ENCODE measurements around the gene DOCK1.
"Not testable (repeated sequence)": the region's sequence is repeated elsewhere in the genome, so short reads cannot be mapped to it uniquely, and the experiment has no call there.

DOCK1 gene

GRCh38 chr10:126926568-126926967, 21.3 kb downstream of the DOCK1 start:
- no peak for DNase-seq

- no peak for DNase-seq
Observed at GRCh38 chr10:126927799-126928198, 22.6 kb downstream of the DOCK1 start.

- no peak for DNase-seq
Observed at GRCh38 chr10:126928274-126928673, 23.0 kb downstream of the DOCK1 start.

GRCh38 chr10:126929391-126929790, 24.2 kb downstream of the DOCK1 start:
- no peak for DNase-seq

- no peak for DNase-seq
Observed at GRCh38 chr10:126930131-126930882, 25.1 kb downstream of the DOCK1 start.

GRCh38 chr10:126930883-126931503, 25.8 kb downstream of the DOCK1 start:
- no peak for DNase-seq

- no peak for DNase-seq
Observed at GRCh38 chr10:126931544-126931943, 26.3 kb downstream of the DOCK1 start.

GRCh38 chr10:126932516-126932915, 27.3 kb downstream of the DOCK1 start:
- no peak for DNase-seq

- DNase-seq = no peak
Observed at GRCh38 chr10:126933116-126933515, 27.9 kb downstream of the DOCK1 start.

GRCh38 chr10:126935263-126935946, 30.2 kb downstream of the DOCK1 start:
- DNase-seq = no peak

GRCh38 chr10:126937026-126937425, 31.8 kb downstream of the DOCK1 start:
- DNase-seq = no peak

GRCh38 chr10:126938121-126938520, 32.9 kb downstream of the DOCK1 start:
- DNase-seq = not testable (repeated sequence)

- DNase-seq = no peak
Observed at GRCh38 chr10:126939706-126940105, 34.5 kb downstream of the DOCK1 start.

GRCh38 chr10:126940670-126941310, 35.6 kb downstream of the DOCK1 start:
- DNase-seq = no peak

GRCh38 chr10:126944191-126944590, 39.0 kb downstream of the DOCK1 start:
- DNase-seq = no peak

GRCh38 chr10:126945351-126946030, 40.3 kb downstream of the DOCK1 start:
- no peak for DNase-seq

- no peak for DNase-seq
Observed at GRCh38 chr10:126946746-126947145, 41.5 kb downstream of the DOCK1 start.

- no peak for DNase-seq
Observed at GRCh38 chr10:126948355-126949160, 43.3 kb downstream of the DOCK1 start.

GRCh38 chr10:126949161-126949503, 43.9 kb downstream of the DOCK1 start:
- DNase-seq = no peak

GRCh38 chr10:126950401-126951105, 45.3 kb downstream of the DOCK1 start:
- no peak for DNase-seq

- DNase-seq = no peak
Observed at GRCh38 chr10:126953886-126954285, 48.7 kb downstream of the DOCK1 start.
